ENCODE measurements around the gene UCHL3. TPM values are rescaled to one million over a fixed set of nuclear protein-coding genes. Genes with fewer than 3 reads are reported as not detected.

The UCHL3 gene
- total and polyA plus RNA-seq, 12 donors = 11.3 to 61.8 (median 23.2) TPM

GRCh38 chr13:75610466-75610865, 60.9 kb downstream of the UCHL3 start:
- no peak for TF ChIP-seq CTCF (IDR thresholded peaks at IDR 0.05)
- Histone ChIP-seq H3K27ac (no peak overlapping the region), H3K4me1 (peaks cover 0 to 5% (median 0%) of the 10 kb centered on the region in 9 donors), H3K4me3 (no peak overlapping the region), H3K36me3 (peaks cover 0 to 17% (median 0%) of the 10 kb centered on the region in 9 donors), H3K9me3 (no peaks in the 10 kb centered on the region), H3K27me3 (no peaks in the 10 kb centered on the region)
- ATAC-seq = no peak
- intact Hi-C loops (cut with DNase I) = no loop called here
- DNase-seq = no peak

- no peak overlapping the region for H3K27ac ChIP-seq
- no peak overlapping the region for H3K4me3 ChIP-seq
- ATAC-seq (no peak), DNase-seq (no peak)
- H3K9me3 ChIP-seq = no peaks in the 10 kb centered on the region
- 96% methylated on average over 2 of the region's 2 CpGs for WGBS, 2 donors
- intact Hi-C loops (cut with DNase I) = no loop called here
- no peaks in the 10 kb centered on the region for H3K27me3 ChIP-seq
- H3K4me1 ChIP-seq = peaks cover 0 to 5% (median 0%) of the 10 kb centered on the region in 9 donors
- TF ChIP-seq CTCF (IDR thresholded peaks at IDR 0.05) = no peak
- H3K36me3 ChIP-seq = no peaks in the 10 kb centered on the region
Measured at GRCh38 chr13:75612354-75612753, 62.8 kb downstream of the UCHL3 start.

- WGBS, 2 donors = 97 to 100% methylated on average over 1 of the region's 1 CpG
- TF ChIP-seq CTCF (IDR thresholded peaks at IDR 0.05) = no peak
- intact Hi-C loops (cut with DNase I) = no loop called here
- Histone ChIP-seq H3K4me3 (no peak overlapping the region), H3K4me1 (no peaks in the 10 kb centered on the region), H3K9me3 (no peaks in the 10 kb centered on the region), H3K36me3 (no peaks in the 10 kb centered on the region), H3K27ac (no peak overlapping the region), H3K27me3 (no peaks in the 10 kb centered on the region)
- no peak for DNase-seq
- ATAC-seq = no peak
Measured at GRCh38 chr13:75617230-75617629, 67.6 kb downstream of the UCHL3 start.

GRCh38 chr13:75618308-75618707, 68.7 kb downstream of the UCHL3 start:
- 0% methylated on average over 1 of the region's 1 CpG for WGBS, 2 donors
- intact Hi-C loops (cut with DNase I) = no loop called here
- Histone ChIP-seq H3K36me3 (no peaks in the 10 kb centered on the region), H3K4me1 (no peaks in the 10 kb centered on the region), H3K27me3 (no peaks in the 10 kb centered on the region), H3K9me3 (no peaks in the 10 kb centered on the region), H3K27ac (no peak overlapping the region), H3K4me3 (no peak overlapping the region)
- no peak for ATAC-seq
- TF ChIP-seq CTCF (IDR thresholded peaks at IDR 0.05) = no peak
- no peak for DNase-seq

GRCh38 chr13:75620020-75620419, 70.4 kb downstream of the UCHL3 start:
- Histone ChIP-seq H3K9me3 (no peaks in the 10 kb centered on the region), H3K36me3 (no peaks in the 10 kb centered on the region), H3K4me1 (no peaks in the 10 kb centered on the region), H3K27me3 (no peaks in the 10 kb centered on the region), H3K27ac (no peak overlapping the region), H3K4me3 (no peak overlapping the region)
- DNase-seq = no peak
- TF ChIP-seq CTCF (IDR thresholded peaks at IDR 0.05) = no peak
- 58 to 66% methylated on average over 1 of the region's 1 CpG for WGBS, 2 donors
- ATAC-seq = no peak
- intact Hi-C loops (cut with DNase I) = no loop called here
